NCI-H1417 treated with DMSO at 0.1 percent for 48 hours (cell line): ENCODE measurements around the gene HDHD5.

ENCODE experiments used
- DNase-seq: peaks from one replicate; lab custom pipeline; 2025; lab: John Stamatoyannopoulos, UW

HDHD5 gene

DNA sequence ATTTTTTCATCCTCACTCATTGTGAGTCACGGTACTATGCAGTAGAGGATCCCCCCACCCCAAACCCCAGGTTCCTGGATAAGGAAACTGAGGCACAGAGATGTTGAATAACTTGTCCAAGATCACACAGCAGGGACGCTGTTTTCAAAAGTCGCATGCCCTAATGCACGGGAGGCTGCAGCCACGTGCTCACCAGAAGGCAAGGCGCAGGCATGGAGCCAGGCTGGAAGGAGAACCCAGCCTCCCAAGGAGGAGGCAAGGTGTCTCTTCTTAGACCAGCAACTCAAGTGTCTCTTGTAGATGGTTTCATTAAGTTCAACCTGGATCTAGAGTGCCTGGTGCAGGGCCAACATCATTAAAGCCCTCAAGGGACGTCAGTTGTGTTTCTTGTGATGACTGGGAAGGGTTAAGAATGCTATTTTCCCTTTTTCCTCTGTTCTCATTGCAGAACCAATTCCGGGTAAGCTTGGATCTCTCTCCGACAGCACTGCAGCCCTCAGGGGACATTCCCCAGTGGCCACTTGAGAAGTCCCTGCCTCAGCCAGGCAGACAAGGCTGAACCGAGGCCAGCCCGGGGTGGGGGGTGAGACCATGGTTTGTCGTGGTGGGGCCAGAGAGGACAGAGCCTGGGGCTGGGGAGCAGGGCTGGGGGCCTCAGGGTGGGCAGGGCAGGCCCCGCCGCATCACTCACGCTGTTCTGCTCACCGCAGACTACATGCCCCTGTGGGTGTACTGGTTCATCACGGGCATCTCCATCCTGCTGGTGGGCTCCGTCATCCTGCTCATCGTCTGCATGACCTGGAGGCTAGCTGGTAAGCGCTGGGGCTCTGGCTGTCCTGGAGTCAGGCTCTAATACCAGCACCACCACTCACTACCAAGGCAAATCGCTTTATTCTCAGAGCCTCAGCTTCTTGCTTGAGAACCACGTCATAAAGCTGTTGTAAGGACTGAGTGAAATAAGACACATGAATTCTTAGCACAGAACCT, 53.6 kb downstream of the HDHD5 start:
- no peak for DNase-seq

DNA sequence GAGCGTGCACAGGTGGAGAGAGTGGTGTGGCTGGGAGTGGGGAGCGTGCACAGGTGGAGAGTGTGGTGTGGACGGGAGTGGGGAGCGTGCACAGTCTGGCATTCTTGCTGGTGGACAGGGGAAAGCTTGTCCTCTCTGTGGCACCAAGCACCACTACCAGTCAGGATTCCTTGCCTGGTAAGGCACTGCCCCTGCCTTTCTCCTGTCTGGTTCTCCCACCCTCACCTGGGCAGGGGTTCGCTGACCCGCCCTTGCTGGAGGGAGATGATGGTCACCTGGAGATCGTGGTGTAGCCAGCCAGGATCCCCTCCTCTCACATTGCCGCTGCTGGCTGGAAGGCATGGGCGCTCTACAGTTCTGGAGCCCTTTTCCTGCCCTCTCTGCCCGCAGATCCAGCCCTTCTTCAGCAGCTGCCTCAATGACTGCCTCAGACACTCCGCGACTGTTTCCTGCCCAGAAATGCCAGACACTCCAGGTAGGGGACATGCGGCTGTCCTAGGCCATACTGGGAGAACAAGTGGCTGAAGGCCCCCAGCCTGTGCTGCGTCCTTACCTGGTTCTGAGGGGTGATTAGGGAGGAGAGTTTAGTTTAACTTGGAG, 54.6 kb downstream of the HDHD5 start:
- DNase-seq: no peak

DNA sequence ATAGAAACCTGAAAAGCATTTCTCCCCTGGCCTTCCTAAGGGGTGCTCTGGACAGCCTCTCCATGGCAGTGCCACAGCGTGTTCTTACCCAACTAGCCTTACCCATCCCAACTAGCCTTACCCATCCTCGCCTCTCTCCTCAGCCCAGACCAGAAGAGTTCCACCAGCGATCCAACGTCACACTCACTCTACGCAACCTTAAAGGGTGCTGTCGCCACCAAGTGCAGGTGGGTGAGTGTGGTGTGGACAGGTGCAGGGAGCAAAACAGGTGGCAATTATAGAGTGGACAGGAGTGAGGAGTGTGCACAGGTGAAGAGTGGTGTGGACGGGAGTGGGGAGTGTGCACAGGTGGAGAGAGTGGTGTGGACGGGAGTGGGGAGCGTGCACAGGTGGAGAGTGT, 55.7 kb downstream of the HDHD5 start:
- DNase-seq: no peak

DNA sequence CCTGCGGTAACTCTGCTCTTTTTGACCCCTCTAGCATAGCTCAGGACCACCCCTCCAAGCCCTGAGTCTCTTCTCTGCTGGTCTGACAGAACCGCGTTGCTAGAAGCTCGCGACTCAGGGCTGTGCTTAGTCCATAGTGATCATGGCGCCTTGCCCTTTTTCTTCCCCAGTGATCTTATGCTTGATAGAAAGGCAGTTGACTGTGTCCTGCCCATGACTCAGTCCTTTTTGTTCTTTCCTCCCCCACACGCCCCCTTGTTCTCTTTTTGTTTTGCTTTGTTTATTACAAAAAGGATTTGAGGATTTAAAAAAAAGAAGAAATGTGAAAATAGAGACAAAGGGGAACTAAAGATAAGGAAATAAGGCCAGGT, 56.8 kb downstream of the HDHD5 start:
- DNase-seq: no peak

DNA sequence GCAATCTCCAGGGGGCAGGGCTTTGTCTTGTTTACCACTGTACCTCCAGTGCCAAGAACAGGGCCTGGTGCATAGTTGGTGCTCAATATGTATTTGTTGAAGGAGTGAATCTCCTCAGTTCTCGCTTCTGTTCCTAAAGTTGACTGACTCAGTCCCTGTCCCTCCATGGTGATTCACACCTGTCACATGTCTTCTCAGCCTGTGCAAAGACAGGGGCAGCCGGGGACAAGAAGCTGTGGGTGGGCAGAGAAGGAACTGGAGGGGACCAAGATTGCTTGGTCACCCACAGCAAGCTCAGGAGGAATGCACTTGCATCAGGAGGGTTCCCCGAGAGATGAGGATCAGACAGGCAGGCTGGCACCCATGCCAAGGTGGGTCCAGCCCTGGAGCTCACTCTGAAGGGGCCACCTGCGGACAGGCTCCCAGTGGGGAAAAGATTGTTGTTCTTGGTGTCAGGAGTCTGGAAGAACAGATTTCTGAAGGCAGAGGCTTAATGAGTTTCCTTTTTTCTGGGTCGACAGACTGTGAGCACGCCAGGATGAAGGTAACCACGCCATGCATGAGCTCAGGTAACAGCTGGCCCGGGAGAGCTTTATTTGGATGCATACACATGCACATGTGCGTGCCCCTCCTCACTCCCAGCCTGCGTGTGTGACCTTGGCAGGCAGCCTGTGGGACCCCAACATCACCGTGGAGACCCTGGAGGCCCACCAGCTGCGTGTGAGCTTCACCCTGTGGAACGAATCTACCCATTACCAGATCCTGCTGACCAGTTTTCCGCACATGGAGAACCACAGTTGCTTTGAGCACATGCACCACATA, 57.4 kb downstream of the HDHD5 start:
- DNase-seq: no peak

DNA sequence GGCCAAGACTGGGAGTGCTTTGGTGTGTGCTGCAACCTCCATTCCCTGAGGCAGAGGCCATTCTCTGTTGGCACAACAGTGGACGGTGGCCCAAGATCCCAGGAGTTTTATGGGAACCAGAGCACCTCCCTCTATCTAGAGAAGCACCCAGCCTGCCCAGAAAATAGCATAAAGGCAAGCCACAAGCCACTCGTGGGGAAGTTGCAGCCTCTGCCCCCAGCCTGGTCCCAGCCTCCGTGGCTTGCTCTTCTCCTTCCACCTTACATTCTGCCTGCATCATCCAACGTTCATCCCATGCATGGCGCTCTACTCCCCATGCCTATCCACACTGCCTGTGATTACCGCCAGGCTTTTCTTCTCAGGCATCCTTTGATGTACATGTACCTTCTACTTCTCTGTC, 58.5 kb downstream of the HDHD5 start:
- no peak for DNase-seq

DNA sequence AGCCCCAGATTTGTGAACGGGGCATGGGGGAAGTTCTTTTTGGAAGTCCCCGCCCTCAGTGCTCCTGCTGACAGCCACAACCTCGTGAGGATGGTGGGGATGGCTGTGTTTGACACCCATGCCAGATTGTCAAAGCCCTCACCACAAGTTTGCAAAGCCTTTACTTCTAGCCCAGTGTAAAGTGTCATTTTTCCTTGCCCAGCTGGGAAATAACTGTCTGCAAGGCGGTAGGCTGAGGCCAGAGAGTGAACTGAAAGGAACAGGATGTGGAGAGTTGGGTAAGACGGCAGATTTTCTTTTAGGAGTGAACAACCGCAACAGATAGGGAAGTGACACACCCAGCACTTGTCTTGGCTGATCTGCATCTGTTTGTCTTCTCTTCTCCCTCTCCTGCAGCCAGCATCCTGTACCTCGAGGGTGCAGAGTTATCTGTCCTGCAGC, 60.7 kb downstream of the HDHD5 start:
- no peak for DNase-seq

DNA sequence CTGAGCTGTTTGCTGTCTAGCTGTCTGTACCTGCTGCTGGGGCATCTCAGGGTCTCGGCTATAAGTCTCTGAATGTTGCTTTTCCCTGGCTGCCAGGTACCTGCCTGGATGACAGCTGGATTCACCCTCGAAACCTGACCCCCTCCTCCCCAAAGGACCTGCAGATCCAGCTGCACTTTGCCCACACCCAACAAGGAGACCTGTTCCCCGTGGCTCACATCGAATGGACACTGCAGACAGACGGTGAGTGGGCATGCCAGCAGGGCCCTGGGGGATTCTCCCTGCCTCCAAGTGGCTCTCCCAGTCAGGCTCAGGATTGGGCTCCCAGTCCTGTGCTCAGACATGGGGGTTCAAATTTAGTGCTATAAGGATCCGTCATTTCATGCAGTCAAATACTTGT, 61.4 kb downstream of the HDHD5 start:
- DNase-seq: no peak

DNA sequence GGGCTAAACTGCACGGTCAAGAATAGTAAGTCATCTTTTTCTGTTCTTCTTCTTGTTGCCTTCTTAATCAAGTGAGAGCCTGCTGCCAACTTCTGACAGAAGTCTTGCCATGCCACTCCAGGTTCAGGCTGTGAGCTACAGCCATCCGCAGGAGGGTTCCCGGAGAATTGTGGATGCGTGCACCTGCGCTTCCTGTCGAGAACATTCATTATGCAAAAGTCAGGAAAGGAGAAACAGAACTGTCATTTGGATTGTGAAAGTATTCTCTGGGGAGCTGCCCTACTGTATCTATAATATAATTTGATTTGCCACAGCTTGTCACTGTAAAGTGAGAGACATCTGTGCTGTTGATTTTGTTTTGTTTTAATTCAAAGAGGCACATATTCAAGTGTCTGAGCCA, 62.0 kb downstream of the HDHD5 start:
- DNase-seq: no peak

DNA sequence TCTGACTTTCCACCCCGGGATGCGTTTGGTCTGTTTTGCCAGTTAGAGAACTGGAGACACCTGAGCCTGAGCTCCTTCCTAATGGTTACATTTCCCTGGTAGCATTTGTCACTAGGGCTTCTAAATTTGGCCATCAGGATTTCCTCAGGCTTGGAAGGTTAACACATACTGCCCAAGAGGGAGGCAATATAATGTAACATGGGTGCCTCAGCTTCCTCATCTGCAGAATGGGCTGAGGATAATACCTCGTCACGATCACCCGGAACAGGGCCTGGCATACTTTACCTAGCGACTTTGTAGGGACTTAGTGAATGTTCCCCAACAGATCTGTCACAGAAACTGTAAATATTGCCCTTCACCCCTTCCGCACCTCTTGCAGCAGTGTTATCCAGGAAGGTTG, 63.0 kb downstream of the HDHD5 start:
- no peak for DNase-seq

DNA sequence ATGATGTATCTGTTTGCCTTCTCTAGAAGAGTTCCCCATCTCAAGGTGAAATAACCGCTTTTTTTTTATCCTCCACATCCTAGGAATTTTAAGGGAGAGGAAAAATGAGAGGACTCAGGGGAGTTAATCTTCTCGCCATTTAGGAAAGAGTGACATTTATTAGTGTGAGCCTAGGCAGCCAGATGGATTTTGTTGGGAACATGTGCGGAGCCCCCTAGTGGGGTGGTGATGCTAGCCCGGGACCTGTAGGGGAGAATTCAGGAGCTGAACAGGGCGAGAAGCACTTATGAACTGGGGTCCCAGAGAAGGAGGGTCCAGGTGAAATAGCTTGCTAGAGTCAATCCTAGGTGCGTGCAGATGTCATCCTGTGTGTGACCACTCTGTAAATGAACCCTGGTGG, 63.5 kb downstream of the HDHD5 start:
- no peak for DNase-seq

DNA sequence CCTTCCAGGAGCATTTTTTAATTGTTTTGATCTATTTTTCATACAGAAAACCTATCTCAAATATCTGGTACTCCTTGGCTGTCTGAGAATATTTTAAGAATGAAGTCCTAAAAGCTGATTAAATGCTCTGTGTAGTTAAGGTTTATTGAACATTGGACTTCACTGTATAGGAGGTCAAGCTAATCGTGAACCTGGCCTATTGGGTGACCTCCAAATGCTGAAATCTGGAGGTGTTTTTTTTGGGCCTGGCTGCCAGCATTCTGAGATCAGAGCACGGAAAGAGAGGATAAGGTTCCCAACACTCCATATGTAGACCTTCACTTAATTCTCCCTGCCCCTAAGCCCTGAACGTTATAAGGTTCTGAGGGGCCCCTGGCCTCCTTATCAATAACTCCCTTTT, 66.0 kb downstream of the HDHD5 start:
- no peak for DNase-seq

DNA sequence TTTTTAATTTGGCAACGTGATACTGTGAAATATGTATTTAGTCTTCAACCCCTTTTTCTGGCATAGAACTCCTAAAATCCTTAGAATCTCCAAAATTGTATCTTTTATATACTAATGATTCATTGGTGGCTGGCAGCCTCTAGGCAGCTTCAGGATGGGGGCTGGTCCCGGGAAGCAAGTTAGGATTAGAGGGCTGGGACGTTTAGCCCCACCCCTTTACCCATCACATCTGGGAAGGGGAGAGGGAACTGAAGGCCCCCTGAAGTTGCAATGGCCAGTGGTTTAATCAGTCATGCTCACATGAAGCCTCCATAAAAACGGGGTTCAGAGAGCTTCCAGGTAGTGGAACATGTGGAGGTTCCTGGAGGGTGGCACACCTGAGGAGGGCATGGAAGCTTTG, 67.2 kb downstream of the HDHD5 start:
- DNase-seq: no peak

DNA sequence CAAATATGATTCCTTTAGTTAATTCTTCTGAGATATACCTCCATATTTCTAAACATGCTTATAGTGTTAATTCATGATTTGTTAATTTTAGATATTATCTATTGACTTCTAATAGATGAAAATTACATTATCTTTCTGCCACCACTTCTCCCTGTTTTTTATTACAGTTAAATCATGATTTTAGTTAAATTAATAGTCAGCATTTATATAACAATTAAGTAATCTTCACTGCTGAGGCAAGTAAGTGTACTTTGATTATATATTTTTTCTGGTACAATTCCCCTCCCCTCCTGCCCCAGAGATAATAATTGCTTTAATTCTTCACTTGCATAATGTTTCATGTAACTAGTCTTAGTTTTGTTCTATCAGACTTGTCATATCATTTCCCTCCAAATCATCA, 68.5 kb downstream of the HDHD5 start:
- DNase-seq: no peak
